Lung microvascular endothelial cell (primary cell): ENCODE results near the gene TOM1. TPM values are rescaled to one million over a fixed set of nuclear protein-coding genes. Genes with fewer than 3 reads are reported as not detected.

ENCODE experiments used
- DNase-seq, 2 donors: peaks; one replicate each; pipeline versions ENCODE4 v3.0.0 to v3.0.0-alpha.2; 2010; ENCODE audit warnings: low read depth in 2 of 2
- total RNA-seq: library from RNA; depleted of rRNA; stranded (reverse); fragments of >200 nt; gene quantifications from 2 replicates; pipeline ENCODE4 v1.2.1, GENCODE V29; 2014

TOM1 gene
- total RNA-seq, 1 donor from 2014 or later = 27.2 TPM

DNA sequence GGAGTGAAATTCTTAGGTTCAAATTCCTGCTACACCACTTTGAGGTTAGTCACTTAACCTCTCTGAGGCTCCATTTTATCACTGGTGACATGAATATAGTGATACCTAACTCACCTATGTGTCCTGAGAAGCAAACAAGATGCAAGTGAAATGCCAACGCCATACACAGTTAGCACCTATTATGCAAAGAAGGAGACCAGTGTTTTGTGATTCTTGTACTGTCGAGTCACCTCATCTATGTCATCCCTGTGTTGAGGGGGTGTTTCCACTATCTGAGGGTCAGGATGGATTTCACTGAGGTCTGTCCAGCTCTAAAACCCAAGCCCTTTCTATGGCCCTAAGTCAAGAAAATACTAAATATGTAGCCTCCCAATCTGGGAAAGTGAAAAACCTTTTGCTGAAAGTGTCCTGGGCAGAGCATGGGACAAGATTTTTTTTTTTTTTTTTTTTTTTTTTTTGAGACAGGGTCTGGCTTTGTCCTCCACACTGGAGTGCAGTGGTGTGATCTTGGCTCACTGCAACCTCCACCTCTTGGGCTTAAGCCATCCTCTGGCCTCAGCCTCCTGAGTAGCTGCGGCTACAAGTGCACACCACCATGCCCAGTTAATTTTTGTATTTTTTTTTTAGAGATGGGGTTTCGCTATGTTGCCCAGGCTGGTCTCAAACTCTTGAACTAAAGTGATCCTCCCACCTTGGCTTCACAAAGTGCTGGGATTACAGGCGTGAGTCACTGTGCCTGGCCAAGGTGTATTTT, 95.3 kb downstream of the TOM1 start:
- no peak for DNase-seq

DNA sequence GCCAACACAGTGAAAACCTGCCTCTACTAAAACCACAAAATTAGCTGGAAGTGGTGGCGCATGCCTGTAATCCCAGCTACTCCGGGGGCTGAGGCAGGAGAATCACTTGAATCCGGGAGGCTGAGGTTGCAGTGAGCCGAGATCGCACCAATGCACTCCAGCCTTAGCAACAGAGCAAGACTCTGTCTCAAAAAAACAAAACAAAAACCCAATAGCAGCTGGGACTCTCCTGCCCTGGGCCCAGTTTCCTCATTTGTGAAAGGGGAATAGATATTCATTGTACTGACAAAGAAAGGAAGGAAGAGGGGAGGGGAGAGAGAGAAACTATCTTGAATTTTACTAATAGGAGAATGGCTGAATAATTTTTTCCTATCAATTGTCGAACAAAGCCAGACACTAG, 96.9 kb downstream of the TOM1 start:
- peak; percentile 54 to 74 for DNase-seq

DNA sequence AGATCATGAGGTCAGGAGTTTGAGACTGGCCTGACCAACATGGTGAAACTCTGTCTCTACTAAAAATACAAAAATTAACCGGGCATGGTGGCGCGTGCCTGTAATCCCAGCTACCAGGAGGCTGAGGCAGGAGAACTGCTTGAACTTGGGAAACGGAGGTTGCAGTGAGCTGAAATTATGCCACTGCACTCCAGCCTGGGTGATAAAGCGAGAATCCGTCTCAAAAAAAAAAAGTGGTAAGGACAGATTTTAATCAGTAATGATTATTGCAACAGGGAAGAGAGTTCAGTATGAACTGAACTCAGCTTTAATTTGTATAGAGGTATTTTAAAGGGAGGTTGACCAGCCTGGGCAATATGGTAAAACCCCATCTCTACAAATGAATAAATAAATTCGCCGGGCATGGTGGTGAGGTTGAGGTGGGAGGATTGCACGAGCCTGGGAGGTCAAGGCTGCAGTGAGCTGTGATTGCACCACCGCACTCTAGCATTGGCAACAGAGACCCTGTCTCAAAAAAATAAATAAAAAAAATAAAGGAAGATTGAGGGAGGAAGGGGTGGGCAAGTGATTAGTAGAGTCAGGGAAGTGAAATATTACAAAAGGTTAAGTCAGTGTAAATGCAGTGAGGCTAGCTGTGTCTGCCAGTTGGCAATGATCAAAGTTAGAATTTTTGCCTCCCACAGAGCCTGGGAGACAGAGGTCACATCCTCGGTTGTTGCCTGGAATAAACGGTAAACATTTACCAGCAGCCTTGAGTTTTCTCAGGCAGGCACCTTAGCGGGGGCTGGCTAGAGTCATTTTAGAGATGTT, 97.6 kb downstream of the TOM1 start:
- peak; percentile 17 to 56 for DNase-seq

Other genes with a start within 250 kb of the TOM1 start
- gene ISX, start 233.7 kb upstream of the TOM1 start, total RNA-seq = not detected in 2 replicates
- 7.0 and 8.1 TPM in 2 replicates for gene HMGXB4, start 42.4 kb upstream of the TOM1 start, total RNA-seq
- gene HMOX1, start 81.2 kb downstream of the TOM1 start, total RNA-seq = 50.3 and 60.7 TPM in 2 replicates
- 15.3 and 31.8 TPM in 2 replicates for gene MCM5, start 100.2 kb downstream of the TOM1 start, total RNA-seq
- not detected in 2 replicates for gene RASD2, start 240.9 kb downstream of the TOM1 start, total RNA-seq